Stimulated activated CD8-positive, alpha-beta memory T cell treated with anti-CD3 and anti-CD28 coated beads, Interleukin-7, amount 100 ng/mL, for 24 hours (primary cell): ENCODE data around the gene RNLS.

ENCODE experiments used
- DNase-seq: peaks from one replicate; pipeline ENCODE4 v3.0.0-alpha.2; 2020; ENCODE audit warnings: low read depth

RNLS gene

GRCh38 chr10:88232029-88232895 is 350.9 kb downstream of the RNLS start:
- no peak for DNase-seq

GRCh38 chr10:88230251-88230650 is 352.9 kb downstream of the RNLS start:
- no peak for DNase-seq

GRCh38 chr10:88228130-88228529 is 355.0 kb downstream of the RNLS start:
- DNase-seq: no peak

GRCh38 chr10:88227342-88228018 is 355.6 kb downstream of the RNLS start:
- no peak for DNase-seq

- DNase-seq: no peak
Observed at GRCh38 chr10:88226891-88227290, 356.2 kb downstream of the RNLS start.

- DNase-seq: no peak
Observed at GRCh38 chr10:88226071-88226659, 357.0 kb downstream of the RNLS start.
